Common myeloid progenitor, CD34-positive (primary cell): ENCODE measurements around the gene PDE4C.

Experiments
- CTCF ChIA-PET: fragments of 350-600 bp; sonication (Branson Sonifier 250); formaldehyde crosslinking; loops from one replicate; lab custom pipeline; 2021; ENCODE audit warnings: antibody characterized with exemption; lab: Charles Lee
- POLR2A ChIA-PET: fragments of 350-600 bp; sonication (Branson Sonifier 250); formaldehyde crosslinking; loops from one replicate; lab custom pipeline; 2021; ENCODE audit warnings: antibody characterized with exemption; lab: Charles Lee
- DNase-seq, 3 donors: peaks; one replicate each; pipeline versions ENCODE4 v3.0.0 to v3.0.0-alpha.2; 2013
- H3K27ac ChIP-seq, 2 experiments: 1 replicate in 1 of 2; 2 replicates in 1 of 2; pipeline ENCODE4 v1.7.0; 2013; ENCODE audit warnings: inconsistent platforms in 2 of 2, low read length in 2 of 2, mild to moderate bottlenecking in 2 of 2, low read depth in 1 of 2, moderate library complexity in 1 of 2; ENCODE audit not compliant: severe bottlenecking in 2 of 2, insufficient read depth in 1 of 2, poor library complexity in 1 of 2
- H3K27me3 ChIP-seq, 5 experiments: replicated peaks in 2 of 5; 1 replicate in 3 of 5; 2 replicates in 2 of 5; pipeline versions ENCODE4 v1.6.1 to v1.7.0; 2013; ENCODE audit warnings: low read length in 4 of 5, mild to moderate bottlenecking in 2 of 5, moderate library complexity in 2 of 5, inconsistent platforms in 1 of 5; ENCODE audit not compliant: insufficient read depth in 5 of 5, control insufficient read depth in 4 of 5
- H3K36me3 ChIP-seq, 4 experiments: 1 replicate in 2 of 4; 2 replicates in 2 of 4; pipeline versions ENCODE4 v1.6.1 to v1.7.0; 2013; ENCODE audit warnings: low read length in 3 of 4, control low read depth in 1 of 4, mild to moderate bottlenecking in 1 of 4; ENCODE audit not compliant: control insufficient read depth in 4 of 4, insufficient read depth in 4 of 4
- H3K4me1 ChIP-seq, 4 experiments: 1 replicate in 3 of 4; 2 replicates in 1 of 4; pipeline versions ENCODE4 v1.6.1 to v1.7.1; 2013; ENCODE audit warnings: low read length in 3 of 4, mild to moderate bottlenecking in 3 of 4, control low read depth in 1 of 4, inconsistent platforms in 1 of 4, moderate library complexity in 1 of 4; ENCODE audit not compliant: control insufficient read depth in 4 of 4, insufficient read depth in 4 of 4; ENCODE audit errors: control extremely low read depth in 1 of 4
- H3K4me3 ChIP-seq, 7 experiments: 1 replicate in 4 of 7; 2 replicates in 3 of 7; pipeline versions ENCODE4 v1.5.1 to v1.7.0; 2013; ENCODE audit warnings: mild to moderate bottlenecking in 7 of 7, low read length in 6 of 7, moderate library complexity in 6 of 7, inconsistent platforms in 2 of 7, low read depth in 2 of 7, control low read depth in 1 of 7; ENCODE audit not compliant: insufficient read depth in 4 of 7, control insufficient read depth in 1 of 7; ENCODE audit errors: extremely low read depth in 1 of 7
- H3K9me3 ChIP-seq, 5 experiments: 1 replicate in 4 of 5; 2 replicates in 1 of 5; pipeline versions ENCODE4 v1.6.1 to v1.7.1; 2013; ENCODE audit warnings: low read length in 4 of 5, mild to moderate bottlenecking in 2 of 5, inconsistent platforms in 1 of 5, low read depth in 1 of 5, moderate library complexity in 1 of 5; ENCODE audit not compliant: control insufficient read depth in 4 of 5, insufficient read depth in 2 of 5; ENCODE audit errors: control extremely low read depth in 1 of 5
- WGBS: methylation state at CpG from one replicate; pipeline ENCODE4 v1.1.5; 2013; ENCODE audit not compliant: insufficient coverage; 5-methylcytosine and 5-hydroxymethylcytosine counted together

The PDE4C gene

DNA sequence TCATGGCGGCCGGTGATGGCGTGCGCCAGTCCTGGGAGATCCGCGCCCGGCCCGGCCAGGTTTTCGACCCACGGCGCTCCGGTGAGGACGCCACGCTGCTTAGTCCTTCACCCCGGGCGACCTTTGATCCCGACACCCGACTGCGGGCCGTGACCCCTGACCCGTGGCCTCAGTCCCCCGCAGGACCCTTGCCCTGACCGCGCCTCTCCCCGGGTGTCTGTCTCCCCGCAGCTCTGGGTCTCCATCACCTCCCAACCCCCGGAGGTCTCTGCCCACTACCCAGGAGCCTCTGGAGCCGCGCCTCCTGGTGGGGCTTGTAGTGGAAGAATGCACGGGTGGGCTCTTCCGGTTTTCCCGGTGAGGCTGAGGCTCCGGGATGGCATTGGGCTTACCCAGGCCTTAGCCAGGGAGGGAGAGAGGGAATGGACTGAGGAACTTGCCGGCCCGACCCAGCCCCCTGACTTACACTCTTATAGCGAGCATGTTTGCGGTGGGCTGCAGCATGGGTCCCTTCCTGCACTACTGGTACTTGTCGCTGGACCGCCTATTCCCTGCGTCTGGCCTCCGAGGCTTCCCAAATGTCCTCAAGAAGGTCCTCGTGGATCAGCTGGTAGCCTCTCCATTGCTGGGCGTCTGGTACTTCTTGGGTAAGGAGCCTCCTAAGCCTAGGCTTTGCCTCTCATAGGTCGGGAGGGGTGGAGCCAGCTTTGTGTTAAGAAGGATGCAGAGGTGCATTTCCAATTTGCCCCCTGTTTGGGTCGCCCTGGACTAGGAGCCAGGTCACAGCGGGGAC is 32.7 kb downstream of the PDE4C start:
- DNase-seq = peak in 1 of 3 donors; percentile 23
- Histone ChIP-seq H3K27ac (peak overlapping the region in 1 of 2 experiments; percentile 68), H3K9me3 (no peaks in the 10 kb centered on the region), H3K4me1 (peaks cover 9 to 28% (median 23%) of the 10 kb centered on the region in 4 experiments), H3K36me3 (peaks cover 0 to 24% (median 9%) of the 10 kb centered on the region in 4 experiments), H3K27me3 (no peaks in the 10 kb centered on the region), H3K4me3 (peak overlapping the region; percentile 55 to 89 (median 86))
- POLR2A ChIA-PET = interaction anchor here (0.5 to 2.3 kb wide), 5 partner anchors 10 to 299 kb away, joined by 3 to 8 read pairs (median 3); partner anchors contain the start of genes JUND, PIK3R2 and RAB3A
- CTCF ChIA-PET = interaction anchor here (0.9 to 4.9 kb wide), 7 partner anchors 8 to 195 kb away, joined by 4 to 49 read pairs (median 8); a partner anchor contains a TSS
- WGBS = 7% methylated on average over 32 of the region's 46 CpGs

GRCh38 chr19:18192673-18193387 is 33.4 kb downstream of the PDE4C start, which contains the start of gene MPV17L2:
TSS of gene MPV17L2 (plus strand) at chr19:18193218. CDS start at chr19:18193282, 64 bp downstream.
- H3K4me3 ChIP-seq = peak within 1 kb of the TSS; percentile 55 to 89 (median 86)
- H3K27me3 ChIP-seq = no peaks in the 10 kb centered on the region
- H3K27ac ChIP-seq = peak within 1 kb of the TSS; percentile 33 to 68
- CTCF ChIA-PET = interaction anchor here (1.0 to 4.9 kb wide), 14 partner anchors 9 to 65 kb away, joined by 3 to 49 read pairs (median 6); a partner anchor contains a TSS
- no peaks in the 10 kb centered on the region for H3K9me3 ChIP-seq
- POLR2A ChIA-PET = interaction anchor here (0.6 to 2.3 kb wide), 3 partner anchors 40 to 256 kb away, joined by 3 to 6 read pairs (median 3); partner anchors contain the start of genes JUND and PIK3R2
- 0% methylated on average over 64 of the region's 74 CpGs for WGBS
- peaks cover 0 to 17% (median 5%) of the 10 kb centered on the region in 4 experiments for H3K36me3 ChIP-seq
- peaks cover 9 to 28% (median 23%) of the 10 kb centered on the region in 4 experiments for H3K4me1 ChIP-seq
- peak; percentile 100 for DNase-seq

- H3K27me3 ChIP-seq = no peaks in the 10 kb centered on the region
- CTCF ChIA-PET = interaction anchor here (0.8 to 4.9 kb wide), 16 partner anchors 10 to 66 kb away, joined by 3 to 49 read pairs (median 5); a partner anchor contains a TSS
- peaks cover 0 to 11% (median 5%) of the 10 kb centered on the region in 4 experiments for H3K36me3 ChIP-seq
- H3K4me3 ChIP-seq = peak overlapping the region in 4 of 7 experiments; percentile 70 to 87 (median 82)
- POLR2A ChIA-PET = interaction anchor here (0.8 to 2.3 kb wide), 3 partner anchors 14 to 90 kb away, joined by 3 to 6 read pairs (median 3); partner anchors contain the start of gene JUND
- DNase-seq = no peak
- 73% methylated on average over 3 of the region's 5 CpGs for WGBS
- H3K27ac ChIP-seq = no peak overlapping the region
- H3K9me3 ChIP-seq = no peaks in the 10 kb centered on the region
- peaks cover 9 to 28% (median 23%) of the 10 kb centered on the region in 4 experiments for H3K4me1 ChIP-seq
Observed at GRCh38 chr19:18191640-18192062, 34.6 kb downstream of the PDE4C start.

DNA sequence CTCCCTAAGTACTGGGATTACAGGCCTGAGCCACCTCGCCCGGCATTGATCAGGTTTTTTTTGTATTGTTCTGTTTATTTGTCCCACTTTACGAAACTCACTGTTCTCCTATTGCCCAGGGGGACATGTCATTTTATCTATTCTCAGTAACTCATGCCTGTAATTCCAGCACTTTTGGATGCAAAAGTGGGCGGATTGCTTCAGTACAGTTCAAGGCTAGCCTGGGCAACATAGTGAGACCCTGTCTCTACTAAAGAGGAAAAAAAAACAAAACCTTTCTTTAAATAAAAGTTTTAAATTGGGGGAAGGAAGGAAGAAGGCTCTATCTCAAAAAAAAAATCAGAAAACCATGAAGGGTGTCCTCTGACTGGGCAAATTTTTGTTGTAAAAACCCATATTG is 36.0 kb downstream of the PDE4C start:
- H3K27ac ChIP-seq = no peak overlapping the region
- ChIA-PET POLR2A (no interaction called here), CTCF (interaction anchor here (3.5 to 4.9 kb wide), 2 partner anchors 8 to 64 kb away, joined by 21 to 49 read pairs; a partner anchor contains a TSS)
- H3K4me1 ChIP-seq = peaks cover 9 to 28% (median 23%) of the 10 kb centered on the region in 4 experiments
- no peak for DNase-seq
- H3K36me3 ChIP-seq = no peaks in the 10 kb centered on the region
- H3K9me3 ChIP-seq = no peaks in the 10 kb centered on the region
- H3K27me3 ChIP-seq = no peaks in the 10 kb centered on the region
- WGBS = no CpG with 5 or more reads among the region's 4 CpGs
- no peak overlapping the region for H3K4me3 ChIP-seq

DNA sequence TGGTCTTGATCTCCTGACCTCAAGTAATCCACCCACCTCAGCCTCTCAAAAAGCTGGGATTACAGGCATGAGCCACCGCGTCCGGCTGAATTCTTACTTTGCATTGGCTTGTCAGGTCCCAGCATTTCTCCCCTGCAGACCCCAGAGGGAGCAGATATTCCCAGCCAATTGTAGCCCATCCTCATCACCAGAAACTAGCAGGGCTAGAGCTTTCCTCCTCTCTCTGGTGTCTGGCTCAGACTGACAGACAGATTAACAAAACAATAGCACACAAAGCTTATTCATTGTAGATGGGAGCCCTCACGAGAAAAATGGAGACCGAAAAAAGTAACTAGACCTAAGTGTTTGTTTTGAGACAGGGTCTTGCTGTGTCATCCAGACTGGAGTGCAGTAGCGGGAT is 40.7 kb downstream of the PDE4C start:
- ChIA-PET POLR2A (no interaction called here), CTCF (interaction anchor here (1.0 to 1.6 kb wide), 8 partner anchors 10 to 72 kb away, joined by 3 to 4 read pairs (median 3); partner anchors contain the start of gene RAB3A)

DNA sequence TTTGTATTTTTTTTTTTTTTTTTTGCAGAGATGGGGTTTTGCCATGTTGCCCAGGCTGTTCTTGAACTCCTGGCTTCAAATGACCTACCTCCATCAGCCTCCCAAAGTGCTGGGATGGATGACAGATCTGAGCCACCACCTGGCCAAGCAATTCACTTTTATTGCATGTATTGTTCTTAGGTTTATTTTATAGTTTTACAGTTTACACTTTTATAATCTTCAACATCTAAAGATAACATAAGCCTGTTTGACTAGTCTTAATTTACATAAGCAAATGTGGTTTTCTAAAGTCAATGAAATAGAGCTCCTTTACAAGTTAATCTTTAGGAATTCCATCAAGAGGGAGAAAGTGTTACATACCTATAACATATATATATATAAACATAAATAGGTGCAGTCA is 42.7 kb downstream of the PDE4C start:
- Histone ChIP-seq H3K9me3 (no peaks in the 10 kb centered on the region), H3K4me1 (peaks cover 0 to 14% (median 10%) of the 10 kb centered on the region in 4 experiments), H3K4me3 (no peak overlapping the region), H3K27me3 (no peaks in the 10 kb centered on the region), H3K27ac (no peak overlapping the region), H3K36me3 (no peaks in the 10 kb centered on the region)
- ChIA-PET CTCF (interaction anchor here (1.0 to 4.2 kb wide), 4 partner anchors 8 to 69 kb away, joined by 3 to 21 read pairs (median 8); partner anchors contain the start of gene MPV17L2), POLR2A (no interaction called here)
- DNase-seq = no peak

More for the DNA sequence above, 40.7 kb downstream of the PDE4C start:
- no peak for DNase-seq
- H3K4me3 ChIP-seq = no peak overlapping the region
- no peak overlapping the region for H3K27ac ChIP-seq
- peaks cover 0 to 12% (median 9%) of the 10 kb centered on the region in 4 experiments for H3K4me1 ChIP-seq
- 98% methylated on average over 6 of the region's 6 CpGs for WGBS
- H3K27me3 ChIP-seq = no peaks in the 10 kb centered on the region
- H3K36me3 ChIP-seq = no peaks in the 10 kb centered on the region
- H3K9me3 ChIP-seq = no peaks in the 10 kb centered on the region
